OCI-LY1 (cell line): ENCODE measurements around the gene ARFGAP1.

Experiments used
- CTCF ChIP-seq: fragments of 200-600 bp; sonication (generic), shearing (Covaris generic); IDR thresholded peaks from 2 replicates; pipeline ENCODE4 v1.5.1; 2017; ENCODE audit warnings: mild to moderate bottlenecking, antibody characterized with exemption, low read length, moderate library complexity, mixed read lengths
- EZH2 ChIP-seq: fragments of 200-600 bp; sonication (generic), shearing (Covaris generic); IDR thresholded peaks from 2 replicates; pipeline ENCODE4 v1.8.0; 2017; ENCODE audit warnings: borderline replicate concordance, mixed run types, mild to moderate bottlenecking, antibody characterized with exemption, low read length, moderate library complexity, mixed read lengths

DNA sequence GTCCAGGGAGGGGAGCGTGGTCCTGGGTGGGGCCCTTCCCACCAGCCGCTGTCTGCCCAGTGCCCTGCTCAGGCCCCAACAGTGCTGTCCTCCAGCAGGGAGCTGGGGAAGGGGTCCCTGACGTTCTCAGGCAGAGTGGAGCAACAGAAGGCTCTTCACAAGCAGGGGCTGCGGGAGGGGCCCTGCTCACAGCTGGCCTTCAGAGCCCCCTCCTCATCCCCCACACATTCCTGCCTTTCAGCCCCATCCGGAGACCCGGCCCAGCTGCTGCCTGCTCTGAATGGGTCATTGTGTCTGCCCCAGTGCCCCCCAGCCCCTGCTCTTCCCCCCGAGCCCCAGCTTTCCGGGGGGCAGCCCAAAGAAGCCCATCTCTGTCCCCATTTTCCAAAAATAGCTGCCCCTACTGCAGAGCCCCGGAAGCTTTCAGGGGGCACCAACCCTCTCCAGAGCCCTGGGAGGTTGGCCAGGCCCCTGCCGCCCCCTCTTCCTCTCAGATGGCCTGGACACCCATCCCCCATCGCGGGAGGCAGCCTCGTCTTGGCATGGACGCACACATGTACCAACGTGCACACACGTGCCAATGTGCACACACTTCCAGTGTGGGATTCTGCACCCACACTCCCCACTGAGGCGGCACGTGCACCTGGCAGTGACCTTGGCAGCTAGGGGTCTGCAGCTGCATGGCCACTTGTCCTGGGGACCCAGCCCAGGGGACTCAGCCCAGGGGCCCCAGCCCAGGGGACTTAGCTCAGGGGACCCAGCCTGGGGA is 24.1 kb downstream of the ARFGAP1 start:
- TF ChIP-seq CTCF: no peak
- no peak for TF ChIP-seq EZH2
